ENCODE results near the gene CACNA1F. TPM values are rescaled to one million over a fixed set of nuclear protein-coding genes. Genes with fewer than 3 reads are reported as not detected.

The CACNA1F gene
- under 0.01 TPM in 2 replicates for total RNA-seq

DNA sequence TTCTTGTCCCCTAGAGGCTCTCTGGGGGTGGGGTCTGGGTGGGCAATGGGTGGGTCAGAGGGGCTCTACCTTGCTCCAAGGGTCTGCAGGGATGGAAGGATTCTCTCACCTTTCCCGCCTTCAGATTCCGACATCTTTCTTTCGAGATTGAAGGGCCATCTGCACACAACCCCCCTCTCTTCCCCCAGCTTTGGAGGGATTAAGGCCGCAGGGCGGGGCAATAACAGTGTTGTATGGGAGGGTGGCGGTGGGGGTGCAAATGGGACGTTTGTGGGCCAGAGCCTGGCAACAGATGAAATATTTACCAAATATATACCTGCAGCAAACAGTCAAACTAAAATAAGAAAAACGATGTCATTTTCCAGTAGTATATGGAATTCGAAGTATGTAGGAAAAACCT lies at the start of gene CACNA1F:
TSS of gene CACNA1F (minus strand) at position 165 of the 400 bp plus-strand sequence. CDS start at position 134, 31 bp downstream.

DNA sequence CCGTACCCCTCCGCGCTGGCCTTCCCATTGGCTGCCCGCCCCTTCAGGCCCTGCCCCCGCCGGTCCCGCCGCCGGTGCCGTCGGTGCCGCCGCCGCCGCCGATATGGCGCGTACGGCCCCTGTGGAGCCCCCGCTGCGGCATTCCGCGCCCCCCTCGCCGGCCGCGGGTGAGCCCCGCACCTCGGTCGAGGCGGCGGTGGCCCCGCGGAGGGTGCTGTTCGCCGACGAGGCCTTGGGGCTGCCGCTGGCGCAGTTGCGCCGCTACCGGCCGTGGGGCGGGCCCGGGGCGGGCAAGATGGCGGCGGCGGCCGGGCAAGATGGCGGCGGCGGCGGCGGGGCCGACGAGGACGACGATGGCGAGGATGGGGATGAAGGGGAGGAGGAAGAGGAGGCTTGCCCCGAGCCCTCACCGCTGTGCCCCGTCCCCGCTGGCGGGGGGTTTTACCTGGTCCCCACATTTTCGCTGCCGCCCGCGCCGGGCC lies 36.7 kb upstream of the CACNA1F start, which contains the start of gene PPP1R3F:
TSS of gene PPP1R3F (plus strand) at position 27 of the 482 bp plus-strand sequence. CDS start at position 104, 77 bp downstream.

DNA sequence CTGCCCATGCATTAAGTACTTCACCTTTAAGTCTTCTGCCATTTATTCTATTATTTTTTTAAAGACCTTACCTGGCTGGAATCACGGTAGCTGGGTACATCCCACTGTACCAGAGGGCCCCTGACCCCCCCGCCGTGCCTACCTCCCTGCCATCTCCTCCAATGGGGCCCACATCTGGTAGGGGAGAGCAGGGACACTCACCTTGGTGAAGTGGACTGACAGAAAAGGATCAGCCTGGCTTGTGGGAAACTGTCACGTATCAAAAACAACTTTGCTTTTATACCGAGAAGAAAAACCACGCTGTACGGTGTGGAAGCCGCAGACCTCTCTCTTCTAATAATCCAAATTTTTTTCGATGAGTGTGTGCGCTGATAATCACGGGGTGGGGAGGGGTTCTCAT lies 31.3 kb upstream of the CACNA1F start, which contains the start of gene FOXP3:
TSS of gene FOXP3 (minus strand) at position 251 of the 400 bp plus-strand sequence. CDS start 6,205 bp downstream, outside the sequence.

DNA sequence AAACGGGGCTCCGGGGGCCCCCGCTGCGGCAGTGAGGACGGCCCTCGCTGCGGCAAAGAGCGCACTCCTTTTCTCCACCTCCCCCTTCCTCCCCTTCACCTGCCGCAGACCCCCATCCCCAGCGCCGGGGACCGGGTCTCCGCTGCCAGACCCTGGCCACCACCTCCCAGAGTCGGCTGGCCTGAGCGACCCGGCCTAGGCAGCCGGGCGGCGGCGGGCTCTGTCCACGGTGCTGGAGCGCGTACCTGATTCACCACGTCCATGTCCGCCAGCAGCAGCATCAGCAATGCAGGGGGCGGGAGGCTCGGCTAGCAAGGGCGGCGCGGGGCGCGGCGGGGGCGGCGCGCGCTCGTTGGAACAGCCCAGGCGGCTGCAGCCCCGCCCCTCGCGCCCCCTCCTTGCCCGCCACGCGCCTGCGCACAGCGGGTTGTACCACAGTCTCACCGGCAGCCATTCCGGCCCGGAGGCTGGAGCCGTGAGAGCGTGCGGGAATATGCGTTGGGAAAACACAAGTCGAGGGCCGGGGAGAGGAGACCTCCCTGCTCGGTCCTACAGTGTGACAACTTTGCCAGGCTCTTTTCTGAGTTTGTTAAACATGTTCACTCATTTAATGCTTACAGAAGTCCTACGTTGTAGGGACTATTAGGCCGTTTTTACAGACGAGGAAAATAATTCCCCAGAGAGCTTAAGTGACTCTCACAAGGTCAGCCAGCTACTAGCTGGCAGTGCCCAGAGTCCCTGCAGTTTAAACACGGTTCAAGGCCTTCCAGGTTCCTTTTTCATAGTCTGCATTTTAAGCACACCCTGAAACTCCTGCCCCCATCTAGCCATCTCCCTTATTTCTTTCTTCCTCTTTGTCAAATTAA lies 33.0 kb downstream of the CACNA1F start, which contains the start of gene SYP:
TSS of gene SYP (minus strand) at position 288 of the 866 bp plus-strand sequence. CDS start at position 281, 7 bp downstream.

DNA sequence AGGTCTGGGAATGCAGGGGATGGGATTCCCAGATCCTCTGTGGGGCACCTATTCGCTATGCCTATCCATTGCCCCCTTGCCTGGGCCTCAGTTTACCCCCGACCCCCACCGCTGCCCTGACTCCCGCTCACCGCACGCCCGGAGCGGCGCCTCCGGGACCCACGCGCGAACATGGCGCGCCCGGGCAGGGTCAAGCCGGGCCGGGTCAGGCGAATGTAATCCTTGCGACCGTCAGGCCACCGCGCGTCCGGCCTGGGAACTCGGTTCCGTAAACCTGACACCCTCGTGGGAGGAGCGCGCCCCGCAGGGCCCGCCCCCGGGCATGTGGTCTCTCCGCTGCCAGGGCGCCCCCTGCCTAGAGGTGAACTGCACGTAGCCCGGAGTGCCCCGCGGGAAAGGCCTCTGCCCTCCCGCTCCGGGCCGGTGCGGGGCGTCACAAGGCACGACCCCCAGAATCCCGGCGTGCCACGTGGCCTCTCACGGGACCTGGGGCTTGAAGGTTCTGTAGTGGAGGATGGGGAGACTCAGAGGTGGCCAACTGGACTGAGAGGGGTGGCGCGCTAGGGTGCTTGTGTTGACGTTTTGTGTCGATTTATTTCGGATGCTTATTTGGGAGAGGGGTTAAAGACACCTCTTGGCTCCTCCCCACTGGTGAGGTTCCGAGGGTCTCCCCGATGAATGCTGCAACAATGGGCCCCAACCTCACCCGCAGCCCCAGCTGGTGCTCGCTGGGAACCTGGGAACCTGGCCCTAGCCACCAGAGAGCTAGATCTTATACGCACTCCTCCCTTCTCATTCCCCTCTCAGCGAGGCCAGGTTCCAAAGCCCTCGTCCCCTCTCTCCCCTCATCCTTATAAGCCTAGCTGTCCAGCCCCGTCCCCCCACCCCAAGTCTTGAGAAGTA lies 46.8 kb downstream of the CACNA1F start, which contains the start of gene PRICKLE3:
TSS of gene PRICKLE3 (minus strand) at position 249 of the 903 bp plus-strand sequence. CDS start at position 173, 76 bp downstream.

DNA sequence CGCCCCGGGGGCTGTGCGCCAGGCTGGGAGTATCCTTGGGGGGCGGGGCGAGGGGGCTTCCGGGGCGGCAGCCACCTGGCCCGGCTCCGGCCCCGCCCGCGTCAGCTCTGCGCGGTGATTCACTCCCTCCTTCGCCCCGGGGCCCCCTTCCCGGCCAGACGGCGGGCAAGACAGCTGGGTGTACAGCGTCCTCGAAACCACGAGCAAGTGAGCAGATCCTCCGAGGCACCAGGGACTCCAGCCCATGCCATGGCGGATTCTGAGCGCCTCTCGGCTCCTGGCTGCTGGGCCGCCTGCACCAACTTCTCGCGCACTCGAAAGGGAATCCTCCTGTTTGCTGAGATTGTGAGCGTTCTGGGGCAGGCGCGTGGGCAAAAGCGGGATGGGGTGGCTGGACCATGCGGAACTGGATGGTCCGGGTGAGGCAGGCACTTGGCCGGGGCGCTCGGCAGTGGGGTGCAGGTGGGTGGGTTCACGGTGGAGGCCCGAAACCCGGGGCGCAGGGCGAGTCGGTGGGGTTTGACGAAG lies 61.3 kb downstream of the CACNA1F start, which contains the start of gene PLP2:
TSS of gene PLP2 (plus strand) at position 147 of the 528 bp plus-strand sequence. CDS start at position 250, 103 bp downstream.

DNA sequence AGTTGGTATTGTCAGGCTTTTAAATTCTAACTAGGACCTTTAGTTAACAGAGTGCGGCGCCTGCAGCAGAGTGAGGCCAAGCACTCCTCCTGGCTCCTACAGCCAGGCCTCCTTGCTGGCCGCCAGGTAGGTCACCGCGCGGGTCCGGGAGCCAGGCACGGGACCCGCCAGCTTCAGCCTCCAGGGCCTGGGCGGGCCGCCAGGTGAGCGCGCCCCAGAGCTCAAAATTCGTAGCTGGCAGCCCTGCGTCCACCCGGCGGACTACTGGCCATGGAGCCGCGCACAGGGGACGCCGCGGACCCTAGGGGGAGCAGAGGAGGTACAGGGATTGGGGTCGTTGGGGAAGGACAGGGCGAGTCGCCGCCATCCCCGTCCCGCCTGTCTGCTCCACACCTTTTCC lies 70.5 kb downstream of the CACNA1F start, which contains the start of gene MAGIX:
TSS of gene MAGIX (plus strand) at position 139 of the 400 bp plus-strand sequence. CDS start at position 271, 132 bp downstream.

Other genes with a start within 250 kb of the CACNA1F start
- 20.5 and 20.8 TPM in 2 replicates for gene GRIPAP1, start 231.1 kb downstream of the CACNA1F start, total RNA-seq
- gene TFE3, start 190.0 kb downstream of the CACNA1F start, total RNA-seq = 45.1 and 66.0 TPM in 2 replicates
- gene CCDC120, start 174.3 kb downstream of the CACNA1F start, total RNA-seq = 0.83 and 1.2 TPM in 2 replicates
- gene PRAF2, start 159.3 kb downstream of the CACNA1F start, total RNA-seq = 14.6 and 15.3 TPM in 2 replicates
- 54.3 and 58.6 TPM in 2 replicates for gene WDR45, start 153.5 kb downstream of the CACNA1F start, total RNA-seq
- 20.0 and 23.9 TPM in 2 replicates for gene GPKOW, start 109.6 kb downstream of the CACNA1F start, total RNA-seq
- 2.8 and 5.5 TPM in 2 replicates for gene MAGIX, start 70.6 kb downstream of the CACNA1F start, total RNA-seq
- gene PLP2, start 61.4 kb downstream of the CACNA1F start, total RNA-seq = 21.1 and 26.8 TPM in 2 replicates
- gene PRICKLE3, start 47.0 kb downstream of the CACNA1F start, total RNA-seq = 7.1 and 10.4 TPM in 2 replicates
- gene SYP, start 33.1 kb downstream of the CACNA1F start, total RNA-seq = 0.50 and 0.87 TPM in 2 replicates
- gene CCDC22, start 2.1 kb upstream of the CACNA1F start, total RNA-seq = 13.2 and 15.0 TPM in 2 replicates
- not detected in 2 replicates for gene FOXP3, start 31.4 kb upstream of the CACNA1F start, total RNA-seq
- gene PPP1R3F, start 36.5 kb upstream of the CACNA1F start, total RNA-seq = 2.8 and 14.9 TPM in 2 replicates
- gene GAGE10, start 70.3 kb upstream of the CACNA1F start, total RNA-seq = not detected in 2 replicates
- not detected in 2 replicates for gene GAGE12J, start 88.7 kb upstream of the CACNA1F start, total RNA-seq
- not detected in 2 replicates for gene GAGE13, start 98.2 kb upstream of the CACNA1F start, total RNA-seq

Data from smooth muscle cell of trachea (primary cell).